Measurements from ENCODE around the gene SIPA1L3. TPM values are rescaled to one million over a fixed set of nuclear protein-coding genes. Genes with fewer than 3 reads are reported as not detected.

Gene SIPA1L3
- polyA plus RNA-seq, 2 of the 4 experiments (the other 2 are of a cell fraction) = 28.9 to 50.6 TPM

GRCh38 chr19:37991176-37991835 lies 84.3 kb downstream of the SIPA1L3 start (continued):
- TF ChIP-seq FOXS1 (CRISPR knock-in tag; IDR thresholded peaks at IDR 0.05) (no peak), BHLHE40 (IDR thresholded peaks at IDR 0.05; ENCODE audit: low read depth, low read length) (no peak), HEYL (CRISPR knock-in tag; IDR thresholded peaks at IDR 0.05) (no peak), MYC (IDR thresholded peaks at IDR 0.05; ENCODE audit: borderline replicate concordance, low read length) (no peak), NPAS2 (CRISPR knock-in tag; IDR thresholded peaks at IDR 0.05; ENCODE audit: borderline replicate concordance) (no peak), ESRRA (IDR thresholded peaks at IDR 0.05; ENCODE audit: borderline replicate concordance, low read length) (no peak), ZC3H11A (IDR thresholded peaks at IDR 0.05) (no peak)

- peaks cover 44% of the 10 kb centered on the region for H3K4me1 ChIP-seq
- CTCF ChIA-PET = interaction anchor here (0.5 to 26.6 kb wide), 12 partner anchors 8 to 142 kb away, joined by 3 to 391 read pairs (median 6); partner anchors contain the start of genes SIPA1L3 and WDR87
- POLR2A ChIA-PET = interaction anchor here (0.8 kb wide), 1 partner anchor 11 kb away, joined by 4 read pairs; no protein-coding TSS in a partner anchor
- TF ChIP-seq HMGXB4 (CRISPR knock-in tag; IDR thresholded peaks at IDR 0.05; ENCODE audit: borderline replicate concordance) (no peak), KDM1A (IDR thresholded peaks at IDR 0.05; ENCODE audit: low read depth) (no peak), MAX (IDR thresholded peaks at IDR 0.05) (peak; percentile 25; the same call in 1 of the 2 replicates), MYC (IDR thresholded peaks at IDR 0.05; ENCODE audit: borderline replicate concordance, low read length) (no peak), BHLHE40 (IDR thresholded peaks at IDR 0.05; ENCODE audit: low read depth, low read length) (no peak), ZC3H11A (IDR thresholded peaks at IDR 0.05) (no peak), USF2 (IDR thresholded peaks at IDR 0.05) (no peak)
- DNase-seq (ENCODE audit: low read depth in 1 of 2, low spot score in 1 of 2) (no peak), FAIRE-seq (no peak), ATAC-seq (peak; percentile 18 to 30; a peak in 2 of 6 replicates)
- no peaks in the 10 kb centered on the region for H3K9me3 ChIP-seq
- H3K4me3 ChIP-seq = no peak overlapping the region
- 0 out of 3 replicates have a peak overlapping the region, but pooled peaks have one; percentile 2 for H3K4me2 ChIP-seq
- 47% methylated on average over 4 of the region's 4 CpGs for WGBS (ENCODE audit: missing lambda C conversion rate)
- peak overlapping the region; percentile 13 to 33; a peak in 4 of 6 replicates for H3K27ac ChIP-seq
These were observed 84.8 kb downstream of the SIPA1L3 start for GRCh38 chr19:37991841-37992248.

GRCh38 chr19:37992761-37993160 lies 85.8 kb downstream of the SIPA1L3 start:
- ChIA-PET POLR2A (interaction anchor here (0.7 kb wide), 1 partner anchor 86 kb away, joined by 4 read pairs; the partner anchor contains the start of gene SIPA1L3), CTCF (interaction anchor here (0.6 to 26.6 kb wide), 11 partner anchors 9 to 90 kb away, joined by 3 to 391 read pairs (median 7); partner anchors contain the start of genes SIPA1L3 and WDR87)
- TF ChIP-seq CBX2 (IDR thresholded peaks at IDR 0.05; ENCODE audit: borderline replicate concordance, low read depth) (no peak), POLR2A (IDR thresholded peaks at IDR 0.05; ENCODE audit: low read length) (no peak), HOXB5 (CRISPR knock-in tag; IDR thresholded peaks at IDR 0.05) (no peak), SMC3 (IDR thresholded peaks at IDR 0.05) (no peak), RCOR1 (IDR thresholded peaks at IDR 0.05; ENCODE audit: low read depth, low read length) (no peak), HMGXB4 (CRISPR knock-in tag; IDR thresholded peaks at IDR 0.05; ENCODE audit: borderline replicate concordance) (no peak), BHLHE40 (IDR thresholded peaks at IDR 0.05; ENCODE audit: low read depth, low read length) (no peak), ELK1 (IDR thresholded peaks at IDR 0.05; ENCODE audit: low read depth, low read length) (no peak), TFCP2L1 (CRISPR knock-in tag; IDR thresholded peaks at IDR 0.05) (no peak)
- Histone ChIP-seq H3K4me1 (peaks cover 41% of the 10 kb centered on the region), H3K4me2 (no peak overlapping the region), H3K4me3 (no peak overlapping the region), H3K9me3 (no peaks in the 10 kb centered on the region), H3K27ac (peak overlapping the region in 1 of 2 experiments; percentile 14; a peak in 1 of 6 replicates)
- 95% methylated on average over 9 of the region's 9 CpGs for WGBS (ENCODE audit: missing lambda C conversion rate)
- peak; percentile 18 for FAIRE-seq
- no peak for DNase-seq (ENCODE audit: low read depth in 1 of 2, low spot score in 1 of 2)
- ATAC-seq = no peak
